ENCODE data around the gene TMEM182. TPM values are rescaled to one million over a fixed set of nuclear protein-coding genes. Genes with fewer than 3 reads are reported as not detected.

TMEM182 gene
- total RNA-seq = 1 to 10 TPM; 3.7 to 4.4 TPM

DNA sequence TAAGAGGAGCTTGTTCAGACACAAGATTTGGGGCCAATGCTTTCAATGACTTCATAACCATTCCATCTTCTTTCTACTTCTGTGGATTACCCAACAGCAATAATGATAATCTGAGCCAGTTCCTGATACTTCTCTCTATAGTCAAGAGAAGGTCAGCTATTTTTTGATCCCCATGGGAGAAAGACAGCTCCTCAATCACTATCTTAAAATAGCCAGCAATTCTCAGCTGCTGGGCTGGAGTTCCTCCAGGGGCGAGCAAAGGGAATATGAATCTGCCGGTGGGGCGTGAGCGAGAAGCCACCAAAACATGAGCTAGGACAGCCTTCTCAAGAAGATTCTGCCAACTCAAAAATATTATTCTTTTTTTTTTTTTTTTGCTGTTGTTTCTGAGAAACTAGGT lies at the start of gene TMEM182:
TMEM182 (plus strand) TSS at position 269 of the 400 bp plus-strand sequence. CDS start 187 bp downstream, outside the sequence.
- Mint-ChIP-seq H3K4me1 (no peaks in the 10 kb centered on the region), H3K27me3 (no peaks in the 10 kb centered on the region), H3K9me3 (ENCODE audit: low read depth) (no peaks in the 10 kb centered on the region), H3K36me3 (peaks cover 2% of the 10 kb centered on the region), H3K4me3 (no peak within 1 kb of the TSS), H3K27ac (no peak within 1 kb of the TSS)
- ATAC-seq (no peak), DNase-seq (no peak)
- CTCF ChIA-PET = interaction anchor here (0.7 to 3.9 kb wide), 4 partner anchors 9 to 71 kb away, joined by 3 to 26 read pairs (median 4); no protein-coding TSS in a partner anchor

DNA sequence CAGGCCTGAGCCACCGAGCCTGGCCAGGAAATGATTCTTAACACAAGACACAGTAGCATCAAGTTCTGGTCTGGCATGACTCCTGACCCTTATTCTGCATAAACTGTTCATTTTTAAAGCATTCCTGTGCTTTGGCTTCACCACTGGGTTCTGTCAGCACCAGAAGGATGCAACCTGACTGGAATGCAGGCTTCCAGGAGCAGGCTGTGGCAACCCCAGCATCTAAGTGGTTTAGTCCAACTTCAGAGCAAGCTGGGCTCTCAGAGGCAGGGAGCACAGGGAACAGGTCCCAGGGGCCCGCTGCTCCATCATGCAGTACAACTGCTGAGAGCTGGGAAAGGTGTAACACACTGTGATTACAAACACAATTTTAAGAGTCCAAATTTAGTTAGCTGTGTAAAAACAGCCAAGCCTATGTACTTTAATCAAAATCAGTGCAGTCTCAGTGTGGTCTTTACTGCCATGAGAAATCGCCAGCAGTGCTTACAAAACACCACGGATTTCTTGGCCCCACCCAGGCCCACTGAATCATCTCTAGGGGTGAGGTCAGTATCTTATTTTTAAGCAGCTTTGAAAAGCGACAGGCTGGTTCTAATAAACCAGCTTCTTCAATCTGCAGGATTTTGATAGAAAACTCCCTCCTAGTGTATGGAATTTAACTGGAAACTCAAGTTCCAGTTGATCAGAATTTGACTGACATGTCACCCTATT lies 44.4 kb upstream of the TMEM182 start:
- DNase-seq (no peak), ATAC-seq (no peak)
- Mint-ChIP-seq H3K36me3 (peaks cover 34% of the 10 kb centered on the region), H3K27ac (no peak overlapping the region), H3K4me1 (no peaks in the 10 kb centered on the region), H3K9me3 (ENCODE audit: low read depth) (no peaks in the 10 kb centered on the region), H3K27me3 (no peaks in the 10 kb centered on the region), H3K4me3 (no peak overlapping the region)
- CTCF ChIA-PET = no interaction called here

GRCh38 chr2:102718387-102719316 lies 43.2 kb upstream of the TMEM182 start:
- peaks cover 42% of the 10 kb centered on the region for H3K36me3 Mint-ChIP-seq
- ATAC-seq (no peak), DNase-seq (no peak)
- CTCF ChIA-PET = no interaction called here
- H3K27me3 Mint-ChIP-seq = no peaks in the 10 kb centered on the region
- no peaks in the 10 kb centered on the region for H3K9me3 Mint-ChIP-seq (ENCODE audit: low read depth)
- H3K27ac Mint-ChIP-seq = no peak overlapping the region
- no peak overlapping the region for H3K4me3 Mint-ChIP-seq
- H3K4me1 Mint-ChIP-seq = no peaks in the 10 kb centered on the region

DNA sequence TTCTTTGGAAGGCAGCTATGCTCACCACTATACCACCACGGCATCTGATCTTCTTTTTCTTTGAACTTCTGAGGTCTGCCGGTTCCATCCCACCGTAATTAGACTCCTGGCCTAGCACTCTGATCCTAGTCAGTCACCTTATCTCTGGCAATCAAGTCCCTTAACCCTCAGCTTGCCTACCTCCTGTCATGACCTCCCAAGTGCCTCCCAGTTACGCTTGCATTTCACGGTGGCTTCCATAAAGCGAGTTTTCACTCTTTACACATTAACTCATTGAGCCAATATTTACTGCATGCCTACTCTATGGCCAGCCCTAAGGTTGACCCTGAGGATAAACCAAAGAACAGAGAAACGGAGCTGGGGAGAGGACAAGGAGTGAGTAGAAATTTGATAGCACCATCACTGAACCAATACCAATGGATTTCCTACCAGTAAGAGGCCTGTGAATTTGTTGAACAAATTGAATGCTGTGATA lies 37.8 kb upstream of the TMEM182 start:
- peaks cover 39% of the 10 kb centered on the region for H3K36me3 Mint-ChIP-seq
- CTCF ChIA-PET = interaction anchor here (0.8 kb wide), 1 partner anchor 29 kb away, joined by 4 read pairs; no protein-coding TSS in a partner anchor

GRCh38 chr2:102724553-102724952 lies 37.3 kb upstream of the TMEM182 start:
- CTCF ChIA-PET = interaction anchor here (0.8 to 1.7 kb wide), 2 partner anchors 29 kb away, joined by 4 to 5 read pairs; no protein-coding TSS in a partner anchor
- Mint-ChIP-seq H3K9me3 (ENCODE audit: low read depth) (no peaks in the 10 kb centered on the region), H3K27me3 (no peaks in the 10 kb centered on the region), H3K36me3 (peaks cover 37% of the 10 kb centered on the region), H3K4me3 (no peak overlapping the region), H3K4me1 (peaks cover 7% of the 10 kb centered on the region), H3K27ac (no peak overlapping the region)
- ATAC-seq = no peak
- DNase-seq = no peak

More for the DNA sequence above, 37.8 kb upstream of the TMEM182 start:
- no peak for ATAC-seq
- H3K4me3 Mint-ChIP-seq = no peak overlapping the region
- DNase-seq = no peak
- H3K27me3 Mint-ChIP-seq = no peaks in the 10 kb centered on the region
- H3K27ac Mint-ChIP-seq = no peak overlapping the region
- no peaks in the 10 kb centered on the region for H3K9me3 Mint-ChIP-seq (ENCODE audit: low read depth)
- peaks cover 7% of the 10 kb centered on the region for H3K4me1 Mint-ChIP-seq

DNA sequence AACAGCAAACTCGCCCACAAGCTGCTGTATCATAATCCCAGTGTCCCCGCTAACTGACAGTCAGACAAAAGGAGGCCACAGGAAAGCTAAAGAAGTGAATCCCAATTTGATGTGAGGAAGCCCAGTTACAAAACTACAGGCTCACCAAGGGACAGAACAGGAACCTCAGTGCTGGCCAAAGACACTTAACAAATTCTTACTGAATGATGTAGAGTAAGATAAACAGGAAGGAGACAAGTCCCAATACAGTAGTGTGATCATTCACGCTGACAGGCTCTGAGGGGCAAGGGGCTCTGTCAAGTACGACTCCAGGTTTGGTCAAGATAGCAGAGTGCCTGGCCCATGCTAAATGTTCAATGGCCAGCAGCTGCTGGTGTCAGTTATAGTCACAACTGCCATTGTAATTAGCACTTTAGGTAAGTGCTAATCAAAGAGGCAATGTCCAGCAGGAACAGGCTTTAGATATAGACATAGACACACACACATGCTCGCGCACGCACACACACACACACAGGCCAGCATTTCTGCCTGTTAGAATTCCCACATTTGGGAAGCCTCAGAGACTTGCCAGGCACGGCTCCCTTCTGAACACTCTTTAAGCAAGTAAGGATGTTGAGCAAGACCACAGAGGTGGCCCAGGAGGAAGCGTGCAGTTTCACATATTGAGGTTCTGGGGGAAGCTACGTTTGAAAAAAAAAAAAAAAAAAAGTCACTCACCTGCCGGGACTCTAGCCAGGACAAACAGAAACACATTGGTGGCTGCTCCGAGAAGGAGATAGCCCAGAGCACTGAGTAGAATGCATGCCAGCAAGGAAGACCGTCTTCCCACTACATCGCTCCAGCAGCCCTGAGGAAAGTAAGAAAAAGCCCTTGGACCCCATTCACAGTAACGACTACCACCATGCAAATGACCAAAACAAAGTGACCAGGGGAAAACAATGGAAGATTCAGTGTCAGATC lies 35.4 kb upstream of the TMEM182 start:
- no peaks in the 10 kb centered on the region for H3K27me3 Mint-ChIP-seq
- ATAC-seq = no peak
- H3K36me3 Mint-ChIP-seq = peaks cover 31% of the 10 kb centered on the region
- H3K27ac Mint-ChIP-seq = no peak overlapping the region
- peaks cover 7% of the 10 kb centered on the region for H3K4me1 Mint-ChIP-seq
- no peak overlapping the region for H3K4me3 Mint-ChIP-seq
- no peak for DNase-seq
- CTCF ChIA-PET = interaction anchor here (1.7 kb wide), 1 partner anchor 27 kb away, joined by 5 read pairs; no protein-coding TSS in a partner anchor
- no peaks in the 10 kb centered on the region for H3K9me3 Mint-ChIP-seq (ENCODE audit: low read depth)

GRCh38 chr2:102735416-102736109 lies 26.3 kb upstream of the TMEM182 start:
- H3K36me3 Mint-ChIP-seq = peaks cover 13% of the 10 kb centered on the region
- CTCF ChIA-PET = interaction anchor here (1.2 to 5.6 kb wide), 2 partner anchors 18 to 495 kb away, joined by 3 to 47 read pairs; no protein-coding TSS in a partner anchor
- peaks cover 29% of the 10 kb centered on the region for H3K4me1 Mint-ChIP-seq
- peak overlapping the region; percentile 92 for H3K4me3 Mint-ChIP-seq
- peak overlapping the region; percentile 89 for H3K27ac Mint-ChIP-seq
- no peak for ATAC-seq
- no peaks in the 10 kb centered on the region for H3K9me3 Mint-ChIP-seq (ENCODE audit: low read depth)
- no peaks in the 10 kb centered on the region for H3K27me3 Mint-ChIP-seq
- no peak for DNase-seq

DNA sequence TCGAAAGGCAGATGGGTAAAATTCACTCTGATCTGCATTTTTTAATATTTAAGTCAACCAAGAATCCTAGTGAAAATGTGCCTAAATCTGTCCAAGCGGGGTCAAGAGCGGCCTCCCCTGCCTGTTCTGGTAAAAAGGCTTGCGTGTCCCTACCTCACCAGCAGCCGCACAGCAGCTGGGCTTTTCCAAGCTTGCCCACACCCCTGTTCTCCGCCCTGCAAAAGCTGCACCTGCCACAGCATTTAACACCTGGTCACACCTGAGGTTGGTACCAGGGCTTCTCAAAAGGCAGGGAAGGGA lies 25.8 kb upstream of the TMEM182 start:
- Mint-ChIP-seq H3K27ac (peak overlapping the region; percentile 89), H3K9me3 (ENCODE audit: low read depth) (no peaks in the 10 kb centered on the region), H3K36me3 (peaks cover 9% of the 10 kb centered on the region), H3K27me3 (no peaks in the 10 kb centered on the region), H3K4me3 (peak overlapping the region; percentile 92), H3K4me1 (peaks cover 29% of the 10 kb centered on the region)
- DNase-seq (no peak), ATAC-seq (peak; percentile 9)
- CTCF ChIA-PET = interaction anchor here (1.2 to 5.6 kb wide), 4 partner anchors 13 to 495 kb away, joined by 3 to 47 read pairs (median 4); no protein-coding TSS in a partner anchor

- DNase-seq (peak; percentile 86), ATAC-seq (peak; percentile 98)
- Mint-ChIP-seq H3K9me3 (ENCODE audit: low read depth) (no peaks in the 10 kb centered on the region), H3K27me3 (no peaks in the 10 kb centered on the region), H3K36me3 (peaks cover 4% of the 10 kb centered on the region), H3K4me1 (peaks cover 29% of the 10 kb centered on the region), H3K4me3 (peak overlapping the region; percentile 92), H3K27ac (peak overlapping the region; percentile 89)
- CTCF ChIA-PET = interaction anchor here (1.0 to 5.6 kb wide), 5 partner anchors 12 to 496 kb away, joined by 3 to 47 read pairs (median 3); no protein-coding TSS in a partner anchor
Observed at GRCh38 chr2:102736410-102737409, 25.1 kb upstream of the TMEM182 start.

DNA sequence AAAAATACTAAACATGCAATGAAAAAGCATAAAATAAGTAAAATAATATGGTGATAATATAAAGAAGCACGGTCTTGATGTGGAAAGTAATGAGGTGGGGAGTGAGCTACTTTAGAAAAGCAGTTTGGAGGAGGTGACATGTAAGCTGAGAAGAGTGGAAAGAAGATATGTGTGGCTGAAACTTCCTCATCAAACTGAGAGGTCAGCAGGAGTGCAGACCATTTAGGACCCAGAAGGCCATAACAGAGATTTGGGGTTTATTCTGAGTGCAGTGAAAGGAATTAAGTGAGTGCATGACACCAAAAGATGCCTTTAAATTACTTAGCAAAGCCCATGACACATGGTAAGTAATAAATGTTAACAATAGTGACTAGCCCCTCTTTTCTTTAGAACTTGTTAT lies 24.4 kb upstream of the TMEM182 start:
- Mint-ChIP-seq H3K4me1 (peaks cover 29% of the 10 kb centered on the region), H3K36me3 (peaks cover 2% of the 10 kb centered on the region), H3K9me3 (ENCODE audit: low read depth) (no peaks in the 10 kb centered on the region), H3K4me3 (peak overlapping the region; percentile 92), H3K27me3 (no peaks in the 10 kb centered on the region), H3K27ac (no peak overlapping the region)
- no peak for ATAC-seq
- CTCF ChIA-PET = interaction anchor here (1.0 to 5.6 kb wide), 4 partner anchors 12 to 280 kb away, joined by 3 to 47 read pairs (median 4); no protein-coding TSS in a partner anchor
- no peak for DNase-seq

DNA sequence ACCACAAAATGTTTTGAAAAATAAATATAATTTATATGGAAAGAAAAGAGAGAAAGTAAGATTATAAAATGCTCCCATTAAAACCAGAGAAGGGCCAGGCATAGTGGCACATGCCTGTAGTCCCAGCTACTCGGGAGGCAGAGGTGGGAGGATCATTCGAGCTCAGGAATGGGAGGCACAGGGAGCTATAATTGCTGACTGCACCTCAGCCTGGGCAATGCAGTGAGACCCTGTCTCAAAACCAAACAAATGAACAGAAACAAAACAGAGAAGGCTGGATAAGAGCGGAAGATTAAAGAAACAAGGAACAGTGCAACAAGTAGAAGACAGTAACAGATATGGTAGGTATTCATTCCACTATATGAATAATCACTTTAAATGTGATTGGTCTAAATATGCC lies 18.6 kb upstream of the TMEM182 start:
- H3K36me3 Mint-ChIP-seq = no peaks in the 10 kb centered on the region
- DNase-seq (no peak), ATAC-seq (no peak)
- no peaks in the 10 kb centered on the region for H3K9me3 Mint-ChIP-seq (ENCODE audit: low read depth)
- no peaks in the 10 kb centered on the region for H3K4me1 Mint-ChIP-seq
- CTCF ChIA-PET = interaction anchor here (0.6 to 1.0 kb wide), 2 partner anchors 10 to 1914 kb away, joined by 3 to 5 read pairs; no protein-coding TSS in a partner anchor
- no peak overlapping the region for H3K27ac Mint-ChIP-seq
- no peaks in the 10 kb centered on the region for H3K27me3 Mint-ChIP-seq
- H3K4me3 Mint-ChIP-seq = no peak overlapping the region

Measured in activated CD8-positive, alpha-beta memory T cell treated with anti-CD3 and anti-CD28 coated beads, Interleukin-2, amount 10 ng/mL, durations not matched to agents 7 days and 5 days (primary cell).